Loucy (cell line): ENCODE data around the gene EPN1.

Source experiments
- EZH2phosphoT487 ChIP-seq: fragments of 200-600 bp; IDR thresholded peaks from 2 replicates; pipeline ENCODE4 v1.6.1; 2018; ENCODE audit warnings: antibody characterized with exemption, mild to moderate bottlenecking, moderate library complexity, borderline replicate concordance
- TF ChIP-seq, protein P1 (sequence below): fragments of 200-600 bp; sonication (generic); conservative IDR thresholded peaks from 2 replicates; pipeline ENCODE4 v1.5.1; 2014; ENCODE audit warnings: mild to moderate bottlenecking, antibody characterized with exemption, low read length

DNA sequence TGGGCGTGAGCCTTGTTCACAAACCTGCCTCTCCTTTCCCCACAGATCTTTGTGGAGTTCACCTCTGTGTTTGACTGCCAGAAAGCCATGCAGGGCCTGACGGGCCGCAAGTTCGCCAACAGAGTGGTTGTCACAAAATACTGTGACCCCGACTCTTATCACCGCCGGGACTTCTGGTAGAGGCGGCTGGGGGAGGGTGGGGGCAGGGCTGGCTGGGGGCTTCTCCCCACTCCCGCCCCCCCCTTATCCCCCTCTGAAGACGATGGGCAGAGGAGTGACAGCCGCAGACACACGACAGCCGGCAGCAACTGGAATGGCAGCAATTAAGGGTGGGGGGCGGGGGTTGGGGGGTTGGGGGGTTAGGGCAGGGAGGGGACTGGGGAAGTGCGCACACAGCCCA lies 1.1 kb upstream of the EPN1 start:
- TF ChIP-seq, protein P1, sequence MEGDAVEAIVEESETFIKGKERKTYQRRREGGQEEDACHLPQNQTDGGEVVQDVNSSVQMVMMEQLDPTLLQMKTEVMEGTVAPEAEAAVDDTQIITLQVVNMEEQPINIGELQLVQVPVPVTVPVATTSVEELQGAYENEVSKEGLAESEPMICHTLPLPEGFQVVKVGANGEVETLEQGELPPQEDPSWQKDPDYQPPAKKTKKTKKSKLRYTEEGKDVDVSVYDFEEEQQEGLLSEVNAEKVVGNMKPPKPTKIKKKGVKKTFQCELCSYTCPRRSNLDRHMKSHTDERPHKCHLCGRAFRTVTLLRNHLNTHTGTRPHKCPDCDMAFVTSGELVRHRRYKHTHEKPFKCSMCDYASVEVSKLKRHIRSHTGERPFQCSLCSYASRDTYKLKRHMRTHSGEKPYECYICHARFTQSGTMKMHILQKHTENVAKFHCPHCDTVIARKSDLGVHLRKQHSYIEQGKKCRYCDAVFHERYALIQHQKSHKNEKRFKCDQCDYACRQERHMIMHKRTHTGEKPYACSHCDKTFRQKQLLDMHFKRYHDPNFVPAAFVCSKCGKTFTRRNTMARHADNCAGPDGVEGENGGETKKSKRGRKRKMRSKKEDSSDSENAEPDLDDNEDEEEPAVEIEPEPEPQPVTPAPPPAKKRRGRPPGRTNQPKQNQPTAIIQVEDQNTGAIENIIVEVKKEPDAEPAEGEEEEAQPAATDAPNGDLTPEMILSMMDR: no peak
- no peak for TF ChIP-seq EZH2phosphoT487
